ENCODE results near the gene P2RY14.

- TF ChIP-seq, protein P1, sequence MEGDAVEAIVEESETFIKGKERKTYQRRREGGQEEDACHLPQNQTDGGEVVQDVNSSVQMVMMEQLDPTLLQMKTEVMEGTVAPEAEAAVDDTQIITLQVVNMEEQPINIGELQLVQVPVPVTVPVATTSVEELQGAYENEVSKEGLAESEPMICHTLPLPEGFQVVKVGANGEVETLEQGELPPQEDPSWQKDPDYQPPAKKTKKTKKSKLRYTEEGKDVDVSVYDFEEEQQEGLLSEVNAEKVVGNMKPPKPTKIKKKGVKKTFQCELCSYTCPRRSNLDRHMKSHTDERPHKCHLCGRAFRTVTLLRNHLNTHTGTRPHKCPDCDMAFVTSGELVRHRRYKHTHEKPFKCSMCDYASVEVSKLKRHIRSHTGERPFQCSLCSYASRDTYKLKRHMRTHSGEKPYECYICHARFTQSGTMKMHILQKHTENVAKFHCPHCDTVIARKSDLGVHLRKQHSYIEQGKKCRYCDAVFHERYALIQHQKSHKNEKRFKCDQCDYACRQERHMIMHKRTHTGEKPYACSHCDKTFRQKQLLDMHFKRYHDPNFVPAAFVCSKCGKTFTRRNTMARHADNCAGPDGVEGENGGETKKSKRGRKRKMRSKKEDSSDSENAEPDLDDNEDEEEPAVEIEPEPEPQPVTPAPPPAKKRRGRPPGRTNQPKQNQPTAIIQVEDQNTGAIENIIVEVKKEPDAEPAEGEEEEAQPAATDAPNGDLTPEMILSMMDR (conservative IDR thresholded peaks at IDR 0.05 in 1 of 2, IDR thresholded peaks at IDR 0.05 in 1 of 2; ENCODE audit: low read depth in 1 of 2, low read length in 2 of 2): no peak
- TF ChIP-seq EZH2 (IDR thresholded peaks at IDR 0.05; ENCODE audit: low read length, missing control alignments): no peak
Measured at GRCh38 chr3:151201051-151201730, 77.2 kb downstream of the P2RY14 start.

All from fibroblast of lung (primary cell).